Measurements from ENCODE around the gene XYLB.

XYLB gene

DNA sequence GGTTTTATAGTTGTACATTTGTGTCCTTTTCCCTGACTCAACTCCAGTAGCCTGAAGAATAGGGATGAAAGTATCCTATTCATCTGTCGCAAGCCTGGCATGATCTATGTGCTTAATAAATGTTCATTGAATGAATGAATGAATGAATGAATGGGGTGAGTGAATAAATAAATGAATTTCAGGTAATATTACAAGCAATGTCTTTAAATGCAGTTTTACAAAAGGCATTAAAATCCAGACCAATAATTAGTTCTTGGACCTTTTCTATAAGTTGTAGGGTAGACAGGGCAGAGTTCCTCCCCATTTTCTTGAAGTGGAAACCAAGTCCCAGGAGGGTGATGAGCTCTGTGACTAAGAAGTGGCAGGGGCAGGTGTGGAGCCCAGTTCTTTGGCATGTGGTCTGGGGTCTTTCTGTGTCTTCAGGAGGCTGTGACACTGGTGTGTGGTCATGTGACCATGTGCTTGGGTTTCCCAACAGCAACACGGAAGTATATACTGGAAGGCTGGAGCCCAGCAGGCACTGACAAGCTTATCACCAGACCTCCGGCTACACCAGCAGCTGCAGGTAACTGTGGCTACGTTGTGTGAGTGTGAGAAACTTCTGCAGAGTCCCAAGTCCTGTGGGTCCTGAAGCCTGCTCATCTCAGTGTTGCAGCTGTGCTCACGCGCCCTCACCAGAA lies 18.3 kb downstream of the XYLB start:
- DNase-seq (ENCODE audit: low read depth, low spot score) = no peak

- DNase-seq (ENCODE audit: low read depth, low spot score) = no peak
Measured at GRCh38 chr3:38365469-38366062, 19.0 kb downstream of the XYLB start.

GRCh38 chr3:38366082-38366481 lies 19.5 kb downstream of the XYLB start:
- DNase-seq (ENCODE audit: low read depth, low spot score) = no peak

- DNase-seq (ENCODE audit: low read depth, low spot score) = no peak
Measured at GRCh38 chr3:38367779-38368178, 21.2 kb downstream of the XYLB start.

GRCh38 chr3:38368238-38368637 lies 21.7 kb downstream of the XYLB start:
- DNase-seq (ENCODE audit: low read depth, low spot score) = no peak

GRCh38 chr3:38369186-38369585 lies 22.6 kb downstream of the XYLB start:
- DNase-seq (ENCODE audit: low read depth, low spot score) = no peak

- DNase-seq (ENCODE audit: low read depth, low spot score) = no peak
Measured at GRCh38 chr3:38370149-38370548, 23.6 kb downstream of the XYLB start.

- no peak for DNase-seq (ENCODE audit: low read depth, low spot score)
Measured at GRCh38 chr3:38370861-38371260, 24.3 kb downstream of the XYLB start.

- DNase-seq (ENCODE audit: low read depth, low spot score) = no peak
Measured at GRCh38 chr3:38371541-38372213, 25.1 kb downstream of the XYLB start.

GRCh38 chr3:38372214-38372601 lies 25.6 kb downstream of the XYLB start:
- DNase-seq (ENCODE audit: low read depth, low spot score) = no peak

GRCh38 chr3:38374221-38374620 lies 27.6 kb downstream of the XYLB start:
- DNase-seq (ENCODE audit: low read depth, low spot score) = no peak

GRCh38 chr3:38375072-38375471 lies 28.5 kb downstream of the XYLB start:
- DNase-seq (ENCODE audit: low read depth, low spot score) = no peak

- DNase-seq (ENCODE audit: low read depth, low spot score) = no peak
Measured at GRCh38 chr3:38375488-38376097, 29.0 kb downstream of the XYLB start.

DNA sequence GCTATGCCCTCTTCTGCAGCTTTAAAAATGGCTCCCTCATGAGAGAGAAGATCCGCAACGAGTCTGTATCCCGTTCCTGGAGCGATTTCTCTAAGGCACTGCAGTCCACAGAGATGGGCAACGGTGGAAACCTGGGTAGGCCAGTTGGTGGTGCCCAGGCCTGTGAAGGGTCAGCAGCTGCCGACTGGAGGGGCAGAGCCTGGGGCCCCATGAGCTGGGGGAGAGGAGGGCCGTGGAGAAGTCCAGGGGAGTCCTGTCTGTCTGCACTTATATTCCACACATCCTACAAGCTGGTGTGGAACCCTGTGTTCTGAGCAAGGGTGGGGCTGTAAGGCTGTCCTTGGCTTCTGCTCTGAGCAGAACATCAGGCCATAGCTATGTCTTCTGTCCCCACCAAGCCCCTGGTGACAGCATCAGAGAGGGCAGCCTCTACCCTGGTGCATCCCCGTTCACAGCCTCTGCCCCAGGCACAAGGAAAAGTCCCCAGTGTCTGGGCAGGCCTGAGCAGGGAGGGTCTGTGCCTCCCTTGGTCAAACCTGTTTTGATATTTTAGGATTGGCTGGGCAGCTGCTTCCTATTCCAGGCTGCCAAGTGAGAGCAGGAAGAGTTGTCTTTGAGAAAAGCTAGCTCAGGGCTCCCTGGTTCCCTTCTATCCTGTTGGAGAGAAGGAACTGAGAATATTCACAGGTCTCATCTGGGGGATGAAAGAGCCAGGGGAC lies 29.7 kb downstream of the XYLB start:
- no peak for DNase-seq (ENCODE audit: low read depth, low spot score)

DNA sequence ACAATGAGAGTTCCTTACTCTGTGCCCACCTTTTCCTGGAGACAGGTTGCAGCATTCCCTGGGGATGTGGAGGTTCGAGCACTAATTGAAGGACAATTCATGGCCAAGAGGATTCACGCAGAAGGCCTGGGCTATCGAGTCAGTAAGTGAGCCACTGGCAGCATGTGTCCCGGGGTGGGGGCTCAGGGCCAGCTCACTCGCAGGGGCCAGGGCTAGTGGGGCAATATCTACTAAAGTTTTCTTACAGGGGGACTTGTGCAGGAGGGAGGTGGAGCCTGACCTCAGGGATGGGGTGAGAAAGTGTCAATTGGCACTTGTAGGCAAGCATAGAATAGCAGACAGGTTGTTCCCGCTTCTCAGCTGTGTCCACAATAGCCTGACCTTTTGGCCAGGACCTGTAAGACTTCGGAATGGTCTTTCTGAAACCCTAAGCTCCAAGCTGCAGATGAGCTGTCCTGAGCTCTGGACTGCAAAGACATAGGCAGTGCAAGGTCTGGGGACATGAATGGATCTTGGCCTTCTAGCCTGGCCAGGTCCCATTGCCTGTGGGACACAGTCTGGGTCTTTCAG lies 32.7 kb downstream of the XYLB start:
- no peak for DNase-seq (ENCODE audit: low read depth, low spot score)

DNA sequence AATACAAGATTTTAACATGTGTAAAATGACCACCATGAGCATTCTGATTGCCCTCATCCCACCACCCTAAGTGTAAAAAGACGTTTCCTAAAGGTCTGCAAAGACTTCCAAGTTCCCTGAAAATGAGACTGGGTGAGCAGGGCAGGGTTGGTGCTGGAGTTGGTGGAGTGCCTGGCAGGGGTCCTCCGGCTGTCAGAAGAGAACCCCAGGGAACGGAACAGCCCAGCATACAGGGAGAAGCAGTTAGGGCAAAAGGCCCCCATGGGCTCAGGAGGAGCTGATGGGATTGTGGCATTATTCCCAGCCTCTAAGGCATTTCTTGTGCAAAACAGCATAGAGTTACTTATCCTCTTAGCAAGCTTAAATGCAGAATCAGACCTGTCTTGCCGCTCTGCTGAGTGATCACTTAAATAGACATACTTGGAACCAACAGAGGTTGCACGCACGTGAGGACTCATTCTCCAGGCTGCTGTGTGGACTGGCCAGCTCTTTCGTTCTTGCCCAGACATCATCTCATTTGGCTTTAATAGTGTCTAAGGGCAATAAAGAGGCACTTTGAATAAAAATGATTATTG lies 36.0 kb downstream of the XYLB start:
- DNase-seq (ENCODE audit: low read depth, low spot score) = no peak

DNA sequence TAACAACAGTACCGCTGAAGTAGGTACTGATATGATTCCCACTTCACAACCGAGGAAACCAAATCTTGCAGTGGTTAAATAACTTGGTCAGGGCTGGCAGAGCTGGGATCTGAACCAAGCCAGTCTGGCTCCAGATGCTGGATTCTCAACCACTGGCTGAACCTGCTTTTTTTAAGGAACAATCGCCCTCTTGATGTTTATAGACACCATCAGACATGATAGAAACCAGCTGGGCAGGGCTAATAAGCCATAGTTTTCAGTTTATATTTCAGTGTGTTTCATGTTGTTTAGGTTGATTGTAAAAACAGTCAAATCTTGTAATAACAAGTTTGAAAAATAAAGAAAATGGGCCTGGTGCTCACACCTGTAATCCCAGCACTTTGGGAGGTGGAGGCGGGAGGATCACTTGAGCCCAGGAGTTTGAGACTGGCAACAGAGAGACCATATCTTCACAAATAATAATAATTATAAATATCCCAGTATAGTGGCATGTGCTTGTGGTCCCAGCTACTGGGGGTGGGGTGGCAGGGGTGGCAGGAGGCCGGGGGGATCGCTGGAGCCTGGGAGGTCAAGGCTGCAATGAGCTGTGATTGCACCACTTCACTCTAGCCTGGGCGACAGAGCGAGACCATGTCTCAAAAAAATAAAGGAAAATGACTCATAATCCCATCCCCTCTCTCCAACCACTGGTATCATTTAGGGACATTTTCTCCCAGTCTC lies 36.7 kb downstream of the XYLB start:
- DNase-seq (ENCODE audit: low read depth, low spot score) = no peak

- DNase-seq (ENCODE audit: low read depth, low spot score) = no peak
Measured at GRCh38 chr3:38386992-38387750, 40.6 kb downstream of the XYLB start.

DNA sequence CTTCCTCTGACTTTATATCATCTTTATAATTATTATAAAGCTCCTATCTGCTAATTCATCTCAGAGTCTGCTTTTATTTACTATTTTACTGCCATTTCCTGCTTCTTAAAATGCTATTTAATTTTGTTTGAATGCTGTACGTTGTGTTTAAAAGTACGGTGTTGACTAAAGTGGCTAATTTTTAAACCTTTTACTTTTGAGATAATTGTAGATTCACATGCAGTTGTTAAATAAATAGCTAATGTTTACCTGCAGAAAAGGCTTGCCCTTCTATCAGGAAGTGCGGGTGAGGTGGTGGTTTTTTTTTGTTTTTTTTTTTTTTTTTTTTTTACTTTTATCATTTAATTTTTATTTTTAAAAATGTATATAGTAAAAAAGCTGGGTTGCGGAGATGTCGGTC lies 41.3 kb downstream of the XYLB start:
- no peak for DNase-seq (ENCODE audit: low read depth, low spot score)

DNA sequence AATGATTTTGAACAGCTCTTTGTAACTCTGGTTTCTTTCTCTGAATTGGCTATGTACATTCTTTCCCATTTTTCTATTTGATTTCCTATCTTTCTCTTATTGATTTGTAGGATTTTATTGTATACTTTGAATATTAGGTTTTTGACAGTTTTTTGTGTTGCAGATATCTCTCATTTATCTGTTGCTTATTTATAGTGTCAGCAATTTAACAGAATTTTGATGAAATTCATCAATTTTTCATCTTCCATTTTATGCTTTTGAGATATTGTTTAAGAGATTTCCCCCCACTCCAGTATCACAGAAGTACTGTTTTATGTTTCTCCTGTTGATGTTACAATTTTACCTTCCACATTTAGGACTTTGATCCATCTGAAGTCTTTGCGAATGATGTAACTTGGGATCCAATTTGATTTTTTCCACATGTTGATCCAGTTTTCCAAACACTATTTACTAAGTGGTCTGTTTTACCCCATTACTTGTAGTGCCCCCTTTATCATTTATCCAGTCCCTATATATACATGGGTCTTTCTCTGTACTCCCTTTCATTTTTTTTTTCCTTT lies 46.1 kb downstream of the XYLB start:
- no peak for DNase-seq (ENCODE audit: low read depth, low spot score)

Data from smooth muscle cell of the brain vasculature (primary cell).